ENCODE measurements around the gene MICU1.

DNA sequence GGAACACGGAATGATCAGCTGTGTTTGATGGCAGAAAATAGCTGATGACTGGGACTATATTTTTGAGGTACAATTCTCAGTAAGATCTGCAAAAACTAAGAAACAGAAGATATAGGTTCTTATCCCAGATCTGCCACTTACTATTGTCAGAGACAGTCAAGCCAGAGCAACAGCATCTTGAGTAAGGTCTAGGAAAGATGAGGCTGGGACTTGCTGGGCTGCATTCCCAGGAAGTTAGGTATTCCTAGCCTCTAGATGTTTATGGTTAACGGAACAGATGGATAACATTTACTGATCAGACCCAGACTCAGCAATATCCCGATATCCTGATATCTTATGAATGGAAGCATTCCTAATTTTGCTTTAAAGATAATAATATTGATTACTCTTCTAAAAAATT, 202.5 kb downstream of the MICU1 start:
- TF ChIP-seq, protein P1, sequence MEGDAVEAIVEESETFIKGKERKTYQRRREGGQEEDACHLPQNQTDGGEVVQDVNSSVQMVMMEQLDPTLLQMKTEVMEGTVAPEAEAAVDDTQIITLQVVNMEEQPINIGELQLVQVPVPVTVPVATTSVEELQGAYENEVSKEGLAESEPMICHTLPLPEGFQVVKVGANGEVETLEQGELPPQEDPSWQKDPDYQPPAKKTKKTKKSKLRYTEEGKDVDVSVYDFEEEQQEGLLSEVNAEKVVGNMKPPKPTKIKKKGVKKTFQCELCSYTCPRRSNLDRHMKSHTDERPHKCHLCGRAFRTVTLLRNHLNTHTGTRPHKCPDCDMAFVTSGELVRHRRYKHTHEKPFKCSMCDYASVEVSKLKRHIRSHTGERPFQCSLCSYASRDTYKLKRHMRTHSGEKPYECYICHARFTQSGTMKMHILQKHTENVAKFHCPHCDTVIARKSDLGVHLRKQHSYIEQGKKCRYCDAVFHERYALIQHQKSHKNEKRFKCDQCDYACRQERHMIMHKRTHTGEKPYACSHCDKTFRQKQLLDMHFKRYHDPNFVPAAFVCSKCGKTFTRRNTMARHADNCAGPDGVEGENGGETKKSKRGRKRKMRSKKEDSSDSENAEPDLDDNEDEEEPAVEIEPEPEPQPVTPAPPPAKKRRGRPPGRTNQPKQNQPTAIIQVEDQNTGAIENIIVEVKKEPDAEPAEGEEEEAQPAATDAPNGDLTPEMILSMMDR (IDR thresholded peaks at IDR 0.05): no peak
- TF ChIP-seq POLR2A (IDR thresholded peaks at IDR 0.05): no peak
